Measurements from ENCODE around the gene PAQR5.
"Not testable (repeated sequence)": the region's sequence is repeated elsewhere in the genome, so short reads cannot be mapped to it uniquely, and the experiment has no call there.

Gene PAQR5, protein sequence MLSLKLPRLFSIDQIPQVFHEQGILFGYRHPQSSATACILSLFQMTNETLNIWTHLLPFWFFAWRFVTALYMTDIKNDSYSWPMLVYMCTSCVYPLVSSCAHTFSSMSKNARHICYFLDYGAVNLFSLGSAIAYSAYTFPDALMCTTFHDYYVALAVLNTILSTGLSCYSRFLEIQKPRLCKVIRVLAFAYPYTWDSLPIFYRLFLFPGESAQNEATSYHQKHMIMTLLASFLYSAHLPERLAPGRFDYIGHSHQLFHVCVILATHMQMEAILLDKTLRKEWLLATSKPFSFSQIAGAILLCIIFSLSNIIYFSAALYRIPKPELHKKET

GRCh38 chr15:69298697-69299441 is at the start of gene PAQR5:
Gene PAQR5, plus strand, starts transcription at chr15:69298912. Its CDS starts 61,169 bp downstream, at chr15:69360081.
- DNase-seq (ENCODE audit: low read depth, low spot score): peak; percentile 21

DNA sequence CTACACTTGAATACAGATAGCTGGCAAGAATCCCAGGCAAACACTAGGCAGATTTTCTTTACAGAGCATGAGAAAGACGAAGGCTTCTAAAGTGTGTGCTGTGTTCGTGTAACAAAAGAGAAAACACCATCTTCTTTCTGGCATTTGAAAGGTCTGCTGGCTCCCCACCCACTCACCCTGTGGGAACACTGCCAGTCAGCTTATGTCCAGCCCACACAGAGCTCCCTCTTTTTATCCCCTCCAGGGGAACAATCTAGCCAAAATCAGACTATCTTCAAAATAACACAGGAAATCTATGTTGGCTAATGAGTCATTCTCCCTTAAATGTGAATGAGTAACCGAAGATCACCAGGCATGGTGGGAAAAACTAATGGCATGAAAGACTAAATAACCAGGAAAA is 45.6 kb upstream of the PAQR5 start:
- DNase-seq (ENCODE audit: low read depth, low spot score): no peak

DNA sequence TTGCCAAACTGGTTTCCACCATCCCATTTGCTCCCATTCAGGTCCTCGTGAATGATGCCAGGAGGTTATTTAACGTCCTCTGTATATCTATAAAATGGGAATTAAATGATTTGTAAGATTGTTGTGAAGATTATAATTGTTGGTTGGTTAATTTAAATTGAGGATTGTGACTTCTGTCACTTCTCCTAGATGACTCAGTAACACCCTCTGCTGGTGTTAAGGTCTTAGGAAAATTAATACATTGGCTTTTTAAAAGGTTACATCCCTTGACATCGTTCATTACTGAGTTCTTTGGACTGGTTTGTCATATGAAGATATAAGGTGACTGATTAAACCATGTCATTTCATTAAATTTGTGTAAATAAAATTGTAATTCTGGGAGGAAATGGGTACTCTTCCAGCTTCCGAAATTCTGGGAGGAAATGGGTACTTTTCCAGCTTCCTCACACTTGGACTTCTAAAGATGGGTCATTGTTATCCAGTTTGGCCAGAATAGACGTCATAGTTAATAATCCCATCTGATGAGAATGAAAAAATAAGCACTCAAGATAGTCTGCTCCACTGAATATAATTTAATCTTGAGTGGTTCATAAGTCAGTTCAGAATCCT is 33.3 kb upstream of the PAQR5 start:
- DNase-seq (ENCODE audit: low read depth, low spot score): no peak

DNA sequence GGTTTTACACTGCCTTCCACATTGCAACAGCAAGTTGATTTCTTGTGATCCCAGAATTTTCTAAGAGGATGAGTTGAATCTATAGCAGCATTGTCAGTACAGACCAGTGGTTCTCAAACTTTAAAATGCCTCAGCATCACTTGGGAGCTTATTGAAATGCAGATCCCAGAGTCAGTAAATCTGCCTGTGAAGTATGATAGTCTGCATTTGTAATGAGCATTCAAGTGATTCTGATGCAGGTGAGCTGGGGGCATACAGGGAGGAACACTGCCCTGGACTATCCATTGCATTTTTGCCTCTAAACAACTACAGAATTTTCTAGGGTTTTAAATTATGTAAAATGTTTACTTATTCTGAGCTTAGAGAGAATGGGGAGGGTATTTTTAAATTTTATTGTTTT is 27.5 kb upstream of the PAQR5 start:
- no peak for DNase-seq (ENCODE audit: low read depth, low spot score)

DNA sequence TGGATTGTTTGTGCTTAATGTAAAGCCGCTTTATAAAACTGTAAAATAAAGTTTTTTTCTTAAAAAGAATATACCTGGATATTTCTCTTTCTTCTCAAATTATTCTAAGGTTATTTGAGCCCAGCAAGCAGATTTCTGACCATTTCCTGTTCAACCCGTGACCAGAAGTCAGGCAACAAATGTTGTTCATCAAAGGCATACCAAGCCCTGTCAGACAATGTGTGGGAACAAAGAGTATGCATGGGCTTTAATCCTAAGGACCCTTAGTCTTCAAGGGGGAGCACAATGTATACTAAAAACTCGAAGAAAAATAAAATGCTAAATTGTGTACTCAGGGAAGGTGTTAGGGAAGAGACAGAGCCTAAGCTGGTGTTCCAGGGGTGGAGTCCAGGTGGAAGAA is 26.6 kb upstream of the PAQR5 start:
- no peak for DNase-seq (ENCODE audit: low read depth, low spot score)

- DNase-seq (ENCODE audit: low read depth, low spot score): no peak
These were observed 25.8 kb upstream of the PAQR5 start for GRCh38 chr15:69272891-69273290.

DNA sequence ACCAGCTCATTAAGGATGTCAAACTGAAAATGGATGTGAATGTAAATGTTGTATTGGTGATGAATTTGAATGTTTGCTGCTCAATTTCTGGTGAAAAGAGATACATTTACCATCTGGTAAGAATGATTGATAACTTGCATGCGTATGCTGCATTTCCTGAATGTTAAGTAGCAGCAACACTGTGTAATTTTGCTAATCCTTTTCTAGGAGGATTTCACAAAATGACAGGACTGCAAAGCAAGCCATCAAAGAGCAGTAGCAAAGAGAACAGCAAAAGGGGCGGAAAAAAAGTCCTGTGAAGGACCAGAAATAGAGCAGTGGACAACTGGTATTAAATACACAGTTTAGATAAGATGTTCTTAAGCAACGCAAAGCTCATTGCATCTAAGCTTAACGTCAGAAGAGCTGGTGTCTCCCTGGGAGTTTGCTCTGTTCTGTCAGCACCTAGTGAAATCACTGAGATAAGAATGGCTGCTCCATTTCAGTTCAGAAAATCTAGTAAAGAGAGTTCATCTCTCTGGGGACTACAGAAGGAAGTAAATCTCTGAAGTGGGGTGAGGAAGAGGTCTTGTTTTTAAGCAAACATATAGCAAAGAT is 23.5 kb upstream of the PAQR5 start:
- no peak for DNase-seq (ENCODE audit: low read depth, low spot score)

DNA sequence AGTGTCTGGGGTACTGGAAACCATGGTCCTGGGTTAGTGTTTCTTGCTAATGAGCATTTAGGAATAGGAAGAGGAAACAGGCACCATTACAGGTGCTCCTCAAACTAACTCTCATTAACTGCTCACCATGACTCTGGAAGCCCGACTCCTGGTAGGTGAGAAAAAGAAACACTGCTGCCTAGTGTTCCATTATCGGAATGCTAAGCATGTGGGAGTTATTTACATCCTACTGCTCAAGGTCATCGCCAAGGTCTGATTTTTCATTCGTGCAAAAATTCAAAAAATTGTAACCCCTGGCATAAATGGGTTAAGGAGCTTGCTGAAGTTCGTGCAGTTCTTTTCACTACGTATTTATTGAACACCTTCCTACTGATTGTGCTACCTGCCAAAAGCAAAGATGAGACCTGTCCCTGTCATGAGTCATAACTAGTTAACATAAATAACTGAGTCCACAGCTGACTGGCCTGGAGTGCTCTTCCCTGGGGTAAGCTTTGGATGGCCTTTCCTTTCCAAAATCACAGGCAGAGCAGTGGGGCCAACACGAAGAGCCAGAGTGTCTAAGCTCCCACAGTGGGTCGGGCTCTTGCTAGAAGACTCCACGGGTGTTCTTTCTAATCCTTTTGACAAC is 22.7 kb upstream of the PAQR5 start:
- no peak for DNase-seq (ENCODE audit: low read depth, low spot score)

DNA sequence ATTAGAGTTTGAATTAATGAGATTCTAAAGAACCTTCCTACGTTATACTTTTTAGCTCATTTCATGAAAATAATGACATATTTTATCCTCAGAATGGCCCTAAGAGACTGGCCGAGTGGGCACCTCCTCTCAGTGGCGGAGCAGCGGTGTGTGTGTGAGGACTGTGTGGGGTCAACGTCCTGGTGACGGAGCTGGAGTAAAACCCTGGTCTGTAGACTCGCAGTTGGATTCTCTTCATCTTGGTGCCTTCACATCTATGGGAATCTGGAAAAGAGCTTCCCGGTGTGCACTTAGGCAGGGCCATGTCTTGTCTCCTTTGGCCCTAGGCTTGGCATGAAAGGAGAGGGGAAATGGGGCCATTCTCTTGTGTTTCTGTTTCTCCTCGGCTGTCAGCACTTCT is 21.4 kb upstream of the PAQR5 start:
- no peak for DNase-seq (ENCODE audit: low read depth, low spot score)

GRCh38 chr15:69279636-69280035 is 19.1 kb upstream of the PAQR5 start:
- DNase-seq (ENCODE audit: low read depth, low spot score): no peak

GRCh38 chr15:69280783-69281182 is 17.9 kb upstream of the PAQR5 start:
- no peak for DNase-seq (ENCODE audit: low read depth, low spot score)

DNA sequence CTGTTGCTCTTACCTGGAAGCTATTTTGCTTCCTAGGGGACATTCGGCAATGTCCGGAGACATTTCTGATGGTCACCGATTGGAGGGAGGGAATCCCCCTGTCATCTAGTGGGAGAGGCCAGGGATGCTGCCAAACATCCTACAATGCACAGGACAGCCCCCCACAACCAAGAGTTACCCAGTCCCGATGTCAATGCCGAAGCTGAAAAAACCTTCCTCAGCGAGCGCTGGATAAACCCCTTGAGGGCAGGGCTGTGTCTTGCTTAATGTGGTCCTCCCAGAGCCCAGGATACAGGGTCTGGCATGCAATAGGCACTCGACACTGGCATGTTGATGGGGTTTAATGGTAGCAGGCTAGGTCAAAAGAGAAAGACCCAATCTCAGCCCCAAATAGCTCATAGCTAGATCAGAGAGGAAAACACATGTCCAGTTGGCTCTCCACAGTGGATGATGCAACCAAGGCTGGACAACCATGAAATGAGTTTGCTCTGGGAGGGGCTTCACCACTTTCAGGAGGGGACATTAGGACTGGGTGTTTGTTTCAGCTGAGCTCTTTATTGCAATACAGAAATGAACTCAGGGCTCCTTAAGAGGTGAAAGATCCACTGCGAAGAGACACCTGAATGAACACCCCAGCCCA is 16.5 kb upstream of the PAQR5 start:
- DNase-seq (ENCODE audit: low read depth, low spot score): no peak

DNA sequence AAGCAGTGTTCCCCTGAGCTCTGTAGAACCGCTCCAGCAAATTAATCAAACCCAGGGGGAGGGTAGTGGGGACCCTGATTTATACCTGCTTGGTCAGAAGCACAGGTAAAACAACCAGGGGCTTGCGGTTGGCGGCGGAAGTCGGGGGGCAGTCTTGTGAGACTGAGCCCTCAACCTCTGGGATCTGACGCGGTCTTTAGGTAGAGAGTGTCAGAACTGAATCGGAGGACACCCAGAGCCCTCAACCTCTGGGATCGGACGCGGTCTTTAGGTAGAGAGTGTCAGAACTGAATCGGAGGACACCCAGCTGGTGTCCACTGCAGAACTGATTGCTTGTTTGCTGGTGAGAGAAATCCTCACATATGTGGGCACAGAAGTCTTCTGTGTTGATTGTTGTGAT is 12.9 kb upstream of the PAQR5 start:
- DNase-seq (ENCODE audit: low read depth, low spot score): no peak

- no peak for DNase-seq (ENCODE audit: low read depth, low spot score)
These were observed 10.7 kb upstream of the PAQR5 start for GRCh38 chr15:69288011-69288410.

DNA sequence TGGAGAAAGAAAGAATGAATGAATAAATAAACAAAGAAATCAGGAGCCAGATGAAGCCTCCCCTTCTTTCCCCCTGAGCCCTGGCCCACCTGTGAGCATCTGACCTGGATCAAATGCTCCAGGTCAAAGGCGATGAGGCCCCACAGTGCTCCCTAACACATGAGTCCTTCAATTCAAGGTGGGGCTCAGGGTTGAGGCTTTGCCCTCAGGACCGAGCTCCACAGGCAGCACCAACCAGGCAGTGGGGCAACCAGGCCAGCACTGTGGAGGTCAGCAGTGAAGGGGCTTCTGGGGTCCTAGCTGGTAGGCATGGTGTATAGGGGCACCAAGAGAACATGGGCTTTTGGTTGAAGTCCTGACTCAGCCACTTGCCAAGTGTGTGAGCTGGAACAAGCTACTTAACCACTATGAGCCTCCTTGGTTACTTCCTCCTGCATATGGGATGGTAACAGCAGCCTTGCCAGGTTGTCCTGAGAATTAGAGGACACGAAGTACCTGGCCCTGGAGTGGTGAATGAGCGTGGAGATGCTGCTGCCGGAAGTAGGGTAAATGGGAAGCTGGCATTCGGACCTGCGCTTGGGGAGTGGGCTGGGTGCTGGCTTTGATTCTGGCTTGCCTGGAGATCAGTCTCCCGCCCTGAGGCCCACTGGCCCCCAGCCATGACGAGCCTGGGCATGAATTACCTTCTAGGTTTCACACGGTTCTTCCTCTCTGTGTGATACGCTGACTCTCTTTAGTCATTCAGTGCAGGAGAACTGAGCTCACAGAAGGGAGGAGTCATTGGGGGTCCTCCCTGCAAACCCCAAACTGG is 10.0 kb upstream of the PAQR5 start:
- DNase-seq (ENCODE audit: low read depth, low spot score): no peak

- no peak for DNase-seq (ENCODE audit: low read depth, low spot score)
These were observed 9.2 kb upstream of the PAQR5 start for GRCh38 chr15:69289342-69290146.

GRCh38 chr15:69290346-69291164 is 8.2 kb upstream of the PAQR5 start:
- no peak for DNase-seq (ENCODE audit: low read depth, low spot score)

DNA sequence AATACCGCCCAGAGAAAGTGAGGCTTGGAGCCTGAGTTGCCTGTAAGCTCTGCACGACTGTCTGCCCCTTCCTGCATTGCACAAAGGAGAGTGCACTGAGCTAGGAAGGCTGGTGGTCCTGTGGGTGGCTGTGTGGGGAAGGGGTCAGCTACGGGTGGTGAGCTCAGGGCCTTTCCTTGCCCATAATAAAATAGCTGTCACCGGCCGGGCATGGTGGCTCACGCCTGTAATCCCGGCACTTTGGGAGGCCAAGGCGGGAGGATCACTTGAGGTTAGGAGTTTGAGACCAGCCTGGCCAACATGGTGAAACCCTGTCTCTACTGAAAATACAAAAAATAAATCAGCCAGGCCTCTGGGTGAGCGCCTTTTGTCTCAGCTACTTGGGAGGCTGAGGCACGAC is 7.1 kb upstream of the PAQR5 start:
- not testable (repeated sequence) for DNase-seq (ENCODE audit: low read depth, low spot score)
